NCI-H446 (cell line): ENCODE measurements around the gene ATP6AP1.

Experiments
- DNase-seq, 2 experiments: peaks; one replicate each; lab custom pipeline; 2025; lab: John Stamatoyannopoulos, UW

The ATP6AP1 gene

DNA sequence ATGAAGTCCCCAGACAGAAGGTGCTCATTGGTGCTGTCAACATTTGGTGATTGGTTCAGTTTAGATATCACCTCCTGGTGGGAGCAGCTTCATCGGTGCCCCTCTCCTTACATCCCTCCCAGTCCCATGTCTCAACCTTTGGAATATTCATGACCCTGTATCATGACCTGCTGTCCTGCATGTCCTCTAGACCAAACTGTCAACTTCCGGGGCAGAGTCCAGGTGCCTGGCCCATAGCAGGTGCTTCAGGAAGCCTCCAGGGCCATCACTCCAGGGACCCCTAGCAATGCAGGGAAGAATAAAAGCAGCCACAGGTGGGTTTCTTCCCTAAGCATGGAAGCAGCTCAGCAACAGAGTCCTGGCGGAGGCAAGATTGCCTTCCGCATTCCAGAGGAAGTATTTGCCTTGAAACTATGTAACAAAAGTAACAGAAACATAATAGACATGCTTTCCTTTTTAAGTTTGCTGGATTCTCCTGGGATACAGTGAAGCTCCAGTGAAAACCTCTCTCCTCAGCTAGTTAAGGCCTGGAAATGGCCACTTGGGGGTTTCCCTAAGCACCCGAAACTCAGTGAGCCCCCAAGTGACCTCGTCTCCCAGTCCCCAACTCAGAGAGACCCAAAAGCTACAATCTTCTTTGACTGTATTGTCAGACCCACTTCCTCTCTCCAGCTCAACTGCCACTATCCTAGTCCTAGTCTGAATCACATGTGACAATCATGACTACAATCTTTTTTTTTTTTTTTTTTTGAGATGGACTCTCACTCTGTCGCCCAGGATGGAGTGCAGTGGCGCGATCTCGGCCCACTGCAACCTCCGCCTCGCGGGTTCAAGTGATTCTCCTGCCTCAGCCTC, 1.3 kb upstream of the ATP6AP1 start:
- DNase-seq, result no peak

DNA sequence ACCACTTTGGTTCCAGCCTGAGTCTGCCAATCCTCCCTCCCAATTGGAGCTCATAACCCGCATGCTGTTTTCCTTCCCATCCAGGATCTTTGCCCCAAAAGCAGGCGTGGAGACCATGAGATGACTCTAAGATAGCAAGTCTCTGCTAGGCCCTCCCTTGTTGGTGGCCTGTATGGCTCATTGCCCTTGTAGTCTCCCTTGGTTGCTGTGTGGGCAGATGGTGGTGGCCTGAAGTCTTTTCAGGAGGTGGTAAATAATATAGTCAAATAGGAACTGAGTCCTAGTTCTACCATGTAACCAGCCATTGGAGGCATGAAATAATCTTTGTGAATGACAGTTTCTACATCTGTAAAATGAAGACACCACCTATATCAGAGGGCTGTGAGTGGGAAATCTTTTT, 1.2 kb downstream of the ATP6AP1 start:
- DNase-seq, result no peak

DNA sequence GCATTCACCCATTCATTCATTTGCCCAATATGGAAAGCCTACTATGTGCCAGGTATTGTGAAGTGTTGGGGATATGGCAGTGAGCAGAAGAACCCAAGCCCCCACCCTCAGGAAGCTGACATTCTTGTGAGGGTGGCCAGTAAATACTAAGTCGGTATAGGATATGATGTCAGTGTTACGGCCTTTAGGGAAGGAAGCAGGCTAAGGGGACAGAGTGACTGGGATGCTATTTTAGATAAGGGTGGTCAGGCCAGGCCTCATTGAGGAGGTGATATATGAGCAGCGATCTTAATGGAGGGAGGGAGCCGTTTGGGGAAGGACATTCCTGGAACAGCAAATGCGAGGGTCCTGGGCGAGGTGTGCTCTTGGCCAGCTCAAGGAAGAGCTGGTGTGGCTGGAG, 2.0 kb downstream of the ATP6AP1 start:
- DNase-seq, result no peak

DNA sequence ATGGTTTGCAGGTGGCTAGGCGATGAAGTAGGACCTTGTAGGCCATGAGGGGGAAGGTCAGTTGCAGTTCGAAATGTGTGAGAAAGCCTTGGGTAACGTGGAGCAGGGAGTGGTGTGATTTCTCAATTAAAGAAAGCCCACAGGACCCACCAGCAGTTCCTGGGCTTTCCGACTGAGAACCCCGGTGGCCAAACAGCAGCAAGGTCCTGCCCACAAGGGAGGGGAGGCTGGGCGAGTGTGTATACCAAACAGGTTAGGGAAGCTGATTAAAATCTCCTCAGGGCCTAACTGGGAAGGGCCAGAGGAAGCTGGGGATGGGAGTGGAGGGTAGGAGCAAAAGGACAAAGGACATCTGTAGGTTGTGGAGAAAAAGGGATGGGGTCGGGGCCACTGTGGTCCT, 2.4 kb downstream of the ATP6AP1 start:
- DNase-seq, result no peak

DNA sequence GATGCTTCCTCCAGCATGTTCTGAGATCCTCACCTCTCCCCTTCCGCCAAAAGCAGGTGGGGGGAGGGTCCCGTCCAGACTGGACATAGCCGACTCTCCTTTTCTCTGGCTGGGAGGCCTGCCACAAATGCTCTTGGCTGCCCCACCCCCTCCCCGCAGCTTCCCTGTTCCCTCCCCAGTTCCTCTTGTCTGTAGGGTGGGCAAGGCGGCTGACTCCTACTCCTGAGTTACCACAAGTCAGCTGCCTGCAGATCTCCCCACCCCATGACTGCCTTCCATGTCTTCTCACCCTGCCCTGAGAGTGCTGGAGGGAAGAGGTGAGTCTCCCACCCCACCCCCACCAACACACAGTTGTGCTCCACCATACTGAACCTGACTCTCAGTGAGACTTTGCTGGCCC, 2.9 kb downstream of the ATP6AP1 start:
- DNase-seq, result no peak

DNA sequence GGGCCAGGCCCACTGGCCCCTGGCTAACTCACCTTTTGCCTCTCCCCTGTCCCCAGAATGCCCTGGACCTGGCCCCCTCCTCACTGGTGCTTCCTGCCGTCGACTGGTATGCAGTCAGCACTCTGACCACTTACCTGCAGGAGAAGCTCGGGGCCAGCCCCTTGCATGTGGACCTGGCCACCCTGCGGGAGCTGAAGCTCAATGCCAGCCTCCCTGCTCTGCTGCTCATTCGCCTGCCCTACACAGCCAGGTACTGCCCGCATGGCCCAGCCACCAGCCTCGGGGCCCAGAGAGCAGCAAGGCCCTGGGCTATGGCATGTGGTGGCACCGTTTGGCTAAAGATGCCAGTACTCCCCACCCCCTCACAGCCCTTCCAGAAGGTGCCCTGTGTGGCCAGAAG, 3.7 kb downstream of the ATP6AP1 start:
- DNase-seq, result no peak

DNA sequence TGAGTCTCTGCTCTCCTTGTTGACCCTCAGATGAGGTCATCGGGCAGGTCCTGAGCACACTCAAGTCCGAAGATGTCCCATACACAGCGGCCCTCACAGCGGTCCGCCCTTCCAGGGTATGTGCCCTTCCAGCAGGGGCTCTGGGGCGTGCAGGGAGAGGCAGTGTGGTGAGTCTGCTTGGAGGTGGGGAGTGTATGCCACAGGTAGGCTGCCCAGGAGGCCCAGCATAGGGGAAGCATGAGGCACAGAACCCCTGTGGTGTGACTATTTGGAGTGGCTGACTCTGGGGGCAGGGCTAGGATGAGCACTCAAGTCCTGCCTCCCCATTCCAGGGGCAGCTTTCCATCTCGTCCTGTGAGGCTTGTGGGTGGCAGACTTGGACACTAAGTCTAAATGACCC, 5.1 kb downstream of the ATP6AP1 start:
- no peak for DNase-seq

DNA sequence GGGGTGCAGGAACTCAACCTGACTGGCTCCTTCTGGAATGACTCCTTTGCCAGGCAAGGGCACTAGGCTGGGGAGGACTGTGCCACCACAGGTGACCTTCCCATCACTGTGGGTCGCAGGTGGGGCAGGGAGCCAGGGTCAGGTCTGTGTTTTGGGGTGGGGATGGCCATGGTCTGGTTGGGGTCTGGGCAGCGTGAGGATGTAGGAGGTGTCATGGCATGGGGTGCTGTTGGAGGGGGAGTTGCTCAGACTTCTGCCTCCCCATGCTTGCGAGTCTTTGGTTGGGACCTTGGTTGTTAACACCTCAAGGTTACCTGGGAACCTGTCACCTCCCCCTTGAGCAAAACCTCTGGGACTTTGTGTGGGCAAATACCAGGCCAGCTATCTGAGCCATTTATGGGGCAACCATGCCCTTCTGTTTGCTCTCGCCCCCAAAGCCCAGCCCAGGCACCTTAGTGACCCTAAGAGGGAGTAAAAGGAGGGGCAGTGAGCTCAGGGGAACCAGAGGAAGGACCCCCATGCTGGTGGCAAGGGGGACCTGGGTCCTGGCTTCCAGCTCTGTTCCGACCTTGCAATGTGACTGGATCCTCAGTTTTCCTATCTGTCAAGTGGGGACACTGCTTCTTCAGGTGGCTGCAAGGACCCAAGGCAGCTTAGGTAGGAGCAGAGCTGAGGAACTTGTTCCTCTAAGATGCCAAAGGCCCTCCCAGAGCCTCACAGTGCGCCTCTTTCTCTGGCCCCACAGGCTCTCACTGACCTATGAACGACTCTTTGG, 6.1 kb downstream of the ATP6AP1 start:
- no peak for DNase-seq

DNA sequence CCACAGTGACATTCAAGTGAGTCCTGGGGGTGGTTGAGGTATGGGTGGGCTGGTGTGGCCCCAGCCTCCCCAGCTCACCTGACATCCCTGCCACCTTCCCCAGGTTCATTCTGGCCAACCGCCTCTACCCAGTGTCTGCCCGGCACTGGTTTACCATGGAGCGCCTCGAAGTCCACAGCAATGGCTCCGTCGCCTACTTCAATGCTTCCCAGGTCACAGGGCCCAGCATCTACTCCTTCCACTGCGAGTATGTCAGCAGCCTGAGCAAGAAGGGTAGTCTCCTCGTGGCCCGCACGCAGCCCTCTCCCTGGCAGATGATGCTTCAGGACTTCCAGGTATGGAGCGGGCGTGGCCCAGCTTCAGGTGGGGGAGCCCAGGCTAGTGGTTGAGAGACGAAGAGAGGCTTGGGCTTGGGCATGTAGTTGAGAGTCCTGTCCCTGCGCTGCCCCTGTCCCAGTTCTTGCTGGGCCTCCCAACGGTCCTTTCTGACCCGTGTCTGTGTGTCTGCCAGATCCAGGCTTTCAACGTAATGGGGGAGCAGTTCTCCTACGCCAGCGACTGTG, 6.8 kb downstream of the ATP6AP1 start:
- DNase-seq, result no peak

DNA sequence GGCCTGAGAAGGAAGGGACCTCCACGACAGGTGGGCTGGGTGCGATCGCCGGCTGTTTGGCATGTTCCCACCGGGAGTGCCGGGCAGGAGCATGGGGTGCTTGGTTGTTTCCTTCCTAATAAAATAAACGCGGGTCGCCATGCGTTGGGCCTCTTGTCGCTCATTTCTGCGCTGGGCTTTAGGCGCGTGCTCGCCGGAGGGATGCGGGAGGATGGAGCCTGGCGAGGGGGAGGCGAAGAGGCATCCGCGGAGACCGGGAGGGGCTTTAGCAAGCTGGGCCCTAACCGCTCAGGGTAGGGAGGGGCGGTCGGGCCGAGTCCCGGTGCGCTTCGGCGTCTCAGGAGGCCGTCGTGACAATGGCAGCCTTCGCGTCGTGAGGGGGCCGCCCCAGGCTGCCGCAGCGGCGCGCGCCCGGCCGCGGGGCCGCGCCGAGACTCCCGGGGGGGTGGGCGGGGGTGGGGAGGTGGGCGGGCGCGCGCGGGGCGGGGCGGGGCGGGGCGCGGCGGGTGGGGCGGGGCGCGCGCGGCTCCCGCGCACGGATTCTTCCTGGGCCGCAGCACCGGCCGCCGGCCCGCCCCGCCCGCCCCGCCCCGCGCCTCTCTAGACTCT, 8.0 kb downstream of the ATP6AP1 start:
- peak in 1 of 2 experiments; percentile 55 for DNase-seq

DNA sequence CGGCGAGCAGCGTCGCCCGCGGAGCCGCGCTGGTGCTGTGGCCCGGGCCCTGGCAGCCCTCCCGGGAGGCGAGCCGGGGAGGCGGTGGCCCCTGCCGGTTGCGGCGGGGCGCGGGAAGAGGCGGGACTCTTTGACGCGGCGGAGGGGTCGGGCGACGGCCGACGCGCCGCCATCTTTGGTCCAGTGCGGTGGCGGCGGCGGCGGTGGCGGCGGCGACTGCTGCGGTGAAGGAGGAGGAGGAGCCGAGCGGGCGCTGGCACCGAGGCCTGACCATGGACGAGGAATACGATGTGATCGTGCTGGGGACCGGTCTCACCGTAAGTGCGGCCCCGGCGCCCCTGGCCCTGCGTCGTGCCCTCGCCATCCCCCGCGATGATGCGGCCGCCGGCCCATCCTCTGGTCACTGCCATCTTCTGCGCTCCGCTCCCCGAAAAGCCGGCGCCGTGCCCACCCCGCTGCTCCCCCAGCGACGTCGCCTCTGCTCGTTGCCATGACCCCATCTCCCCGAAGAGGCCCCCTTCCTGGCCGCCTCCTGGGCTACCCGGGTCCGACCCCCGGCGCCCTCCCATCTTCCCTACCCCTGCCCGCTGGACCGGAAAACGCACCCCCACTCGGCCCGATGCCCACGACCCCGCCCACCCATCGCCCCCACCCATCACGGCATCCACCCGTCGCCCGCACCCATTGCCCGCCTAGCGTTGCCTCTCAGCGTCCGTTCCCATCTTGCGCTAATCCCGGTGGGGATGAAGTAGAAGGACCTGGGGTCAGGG, 8.7 kb downstream of the ATP6AP1 start, which contains the start of gene GDI1:
GDI1 (plus strand) TSS at position 172 of the 770 bp plus-strand sequence; CDS start at position 273, 101 bp downstream.
- DNase-seq, result peak; percentile 5 to 55

DNA sequence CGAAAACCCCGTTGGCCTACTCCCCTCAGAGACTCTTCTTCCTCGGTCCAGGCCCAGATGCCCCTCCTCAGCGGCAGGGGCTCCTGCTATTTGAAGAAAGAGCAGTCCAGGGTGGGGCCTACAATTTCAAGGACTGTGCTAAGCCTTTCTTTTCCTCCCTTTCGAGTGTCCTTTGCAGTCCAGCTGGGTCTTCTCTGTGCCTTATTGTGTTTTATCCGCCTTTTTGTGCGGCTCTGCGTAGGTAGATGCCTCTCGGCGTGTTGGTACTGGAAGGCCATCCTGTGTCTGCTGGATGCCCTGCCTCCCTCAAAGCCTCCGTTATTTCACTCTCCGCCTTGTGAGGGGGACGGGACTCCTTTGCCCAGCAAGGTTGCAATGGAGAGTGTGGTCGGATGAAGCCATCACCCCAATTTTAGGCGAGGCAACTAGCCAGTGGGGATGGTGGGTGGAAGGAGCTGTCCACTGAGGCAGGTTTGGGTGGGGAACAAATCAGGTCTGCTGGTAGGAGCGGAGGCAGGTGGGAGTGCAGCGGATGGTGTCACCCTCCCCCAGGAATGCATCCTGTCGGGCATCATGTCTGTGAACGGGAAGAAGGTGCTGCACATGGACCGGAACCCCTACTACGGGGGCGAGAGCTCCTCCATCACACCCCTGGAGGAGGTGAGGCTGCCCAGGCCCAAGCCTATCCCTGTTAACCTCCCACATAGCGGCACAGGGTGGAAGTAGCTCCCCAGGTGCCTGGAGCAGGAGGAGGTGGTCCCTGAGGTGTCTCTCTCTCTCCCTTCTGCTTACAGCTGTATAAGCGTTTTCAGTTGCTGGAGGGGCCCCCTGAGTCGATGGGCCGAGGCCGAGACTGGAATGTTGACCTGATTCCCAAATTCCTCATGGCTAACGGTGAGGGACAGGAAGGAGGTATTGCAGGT, 9.8 kb downstream of the ATP6AP1 start:
- no peak for DNase-seq

DNA sequence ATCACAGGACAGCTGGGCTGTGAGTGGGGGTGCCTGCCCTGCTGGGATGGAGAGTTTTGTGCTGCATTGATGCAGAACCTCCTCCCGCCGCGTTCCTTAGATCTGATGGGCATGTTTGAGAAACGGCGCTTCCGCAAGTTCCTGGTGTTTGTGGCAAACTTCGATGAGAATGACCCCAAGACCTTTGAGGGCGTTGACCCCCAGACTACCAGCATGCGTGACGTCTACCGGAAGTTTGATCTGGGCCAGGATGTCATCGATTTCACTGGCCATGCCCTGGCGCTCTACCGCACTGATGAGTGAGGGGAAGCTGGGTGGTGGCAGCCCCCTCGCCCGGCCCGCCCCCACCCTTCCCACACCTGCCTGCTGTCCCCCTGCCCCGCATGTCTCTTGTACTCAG, 11.4 kb downstream of the ATP6AP1 start:
- DNase-seq, result no peak

DNA sequence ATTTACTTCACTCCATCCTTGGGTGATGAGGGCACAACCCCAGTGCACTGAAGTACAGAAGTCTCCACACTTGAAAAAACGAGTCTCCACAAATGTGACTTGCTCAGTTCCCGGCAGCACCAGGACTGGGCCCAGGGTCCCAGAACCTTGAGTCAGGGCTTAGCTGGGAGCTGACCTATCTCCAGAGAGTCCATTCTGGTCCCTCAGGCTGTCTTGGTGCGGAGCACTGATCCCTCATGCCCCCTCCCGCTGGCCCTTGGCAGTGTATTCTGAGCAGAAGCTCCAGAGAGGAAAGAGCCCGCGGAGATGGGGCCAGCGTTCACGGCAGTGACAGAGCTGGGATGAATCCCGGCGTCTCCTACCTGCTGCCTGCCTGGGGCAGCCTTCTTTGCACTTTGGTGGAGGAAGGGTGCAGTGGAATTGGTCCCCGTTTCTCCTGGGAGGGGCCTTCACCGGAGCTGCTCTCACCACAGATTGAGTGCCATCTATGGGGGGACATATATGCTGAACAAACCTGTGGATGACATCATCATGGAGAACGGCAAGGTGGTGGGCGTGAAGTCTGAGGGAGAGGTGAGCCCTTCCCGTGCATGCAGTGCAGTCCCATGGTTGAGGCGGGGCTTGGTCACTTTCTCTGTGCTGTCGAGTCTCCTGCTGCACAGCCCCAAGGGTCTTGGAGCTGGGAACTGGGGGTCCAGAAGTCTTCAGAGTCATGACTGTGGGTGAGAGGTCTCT, 12.3 kb downstream of the ATP6AP1 start:
- no peak for DNase-seq

DNA sequence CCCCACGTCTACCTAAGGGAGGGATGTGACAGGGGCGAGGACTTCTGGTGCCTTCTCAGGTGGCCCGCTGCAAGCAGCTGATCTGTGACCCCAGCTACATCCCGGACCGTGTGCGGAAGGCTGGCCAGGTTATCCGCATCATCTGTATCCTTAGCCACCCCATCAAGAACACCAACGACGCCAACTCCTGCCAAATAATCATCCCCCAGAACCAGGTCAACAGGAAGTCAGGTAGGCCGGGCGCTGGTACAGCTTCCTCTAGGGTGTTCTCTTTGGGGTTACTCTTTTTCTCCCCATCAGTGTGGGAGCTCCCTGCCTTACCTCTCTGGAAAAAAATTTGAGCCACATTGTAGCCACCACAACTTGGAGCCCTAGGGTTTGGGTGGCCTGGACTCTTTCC, 13.1 kb downstream of the ATP6AP1 start:
- DNase-seq, result no peak

DNA sequence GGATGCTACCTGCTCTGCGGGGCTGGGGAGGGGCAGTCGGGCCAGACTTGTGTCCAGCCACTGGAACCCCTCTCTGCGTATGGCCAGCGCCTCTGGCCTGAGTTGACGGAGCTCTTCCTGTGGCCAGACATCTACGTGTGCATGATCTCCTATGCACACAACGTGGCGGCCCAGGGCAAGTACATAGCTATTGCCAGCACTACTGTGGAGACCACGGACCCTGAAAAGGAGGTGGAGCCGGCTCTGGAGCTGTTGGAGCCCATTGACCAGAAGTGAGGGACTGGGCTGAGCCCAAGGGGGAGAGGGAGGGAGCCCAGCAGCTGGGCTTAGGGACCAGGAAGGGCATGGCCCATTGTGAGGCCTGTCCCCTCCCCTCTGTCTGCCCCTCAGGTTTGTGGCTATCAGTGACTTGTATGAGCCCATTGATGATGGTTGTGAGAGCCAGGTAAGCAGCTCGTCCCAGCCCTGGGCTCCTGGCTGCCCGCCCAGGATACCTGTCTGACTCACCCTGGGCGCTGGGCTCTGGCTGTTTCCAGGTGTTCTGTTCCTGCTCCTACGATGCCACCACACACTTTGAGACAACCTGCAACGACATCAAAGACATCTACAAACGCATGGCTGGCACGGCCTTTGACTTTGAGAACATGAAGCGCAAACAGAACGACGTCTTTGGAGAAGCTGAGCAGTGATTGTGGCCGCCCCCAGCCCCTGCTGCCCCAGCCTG, 13.7 kb downstream of the ATP6AP1 start:
- no peak for DNase-seq

DNA sequence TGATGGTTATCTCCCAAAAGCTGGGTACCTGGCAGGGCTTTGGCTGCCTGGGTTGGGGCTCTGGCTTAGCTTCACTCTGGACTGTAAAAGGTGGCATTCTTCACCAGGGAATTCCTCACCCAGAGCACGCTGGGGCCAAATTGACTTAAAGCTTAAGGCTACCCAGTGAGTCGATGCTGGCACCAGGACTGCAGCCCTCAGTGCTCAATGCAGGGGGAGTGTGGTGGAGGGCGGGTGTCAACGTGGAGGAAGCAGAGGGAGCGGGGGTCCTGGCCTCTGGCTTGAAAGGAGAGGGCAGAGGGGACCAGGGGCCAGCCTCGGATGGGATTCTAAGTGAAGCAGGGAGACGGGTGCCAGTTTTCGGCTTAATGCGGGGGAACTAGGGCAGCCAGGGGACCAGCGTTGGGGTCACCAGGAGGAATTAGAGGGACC, 15.0 kb downstream of the ATP6AP1 start:
- DNase-seq, result no peak

DNA sequence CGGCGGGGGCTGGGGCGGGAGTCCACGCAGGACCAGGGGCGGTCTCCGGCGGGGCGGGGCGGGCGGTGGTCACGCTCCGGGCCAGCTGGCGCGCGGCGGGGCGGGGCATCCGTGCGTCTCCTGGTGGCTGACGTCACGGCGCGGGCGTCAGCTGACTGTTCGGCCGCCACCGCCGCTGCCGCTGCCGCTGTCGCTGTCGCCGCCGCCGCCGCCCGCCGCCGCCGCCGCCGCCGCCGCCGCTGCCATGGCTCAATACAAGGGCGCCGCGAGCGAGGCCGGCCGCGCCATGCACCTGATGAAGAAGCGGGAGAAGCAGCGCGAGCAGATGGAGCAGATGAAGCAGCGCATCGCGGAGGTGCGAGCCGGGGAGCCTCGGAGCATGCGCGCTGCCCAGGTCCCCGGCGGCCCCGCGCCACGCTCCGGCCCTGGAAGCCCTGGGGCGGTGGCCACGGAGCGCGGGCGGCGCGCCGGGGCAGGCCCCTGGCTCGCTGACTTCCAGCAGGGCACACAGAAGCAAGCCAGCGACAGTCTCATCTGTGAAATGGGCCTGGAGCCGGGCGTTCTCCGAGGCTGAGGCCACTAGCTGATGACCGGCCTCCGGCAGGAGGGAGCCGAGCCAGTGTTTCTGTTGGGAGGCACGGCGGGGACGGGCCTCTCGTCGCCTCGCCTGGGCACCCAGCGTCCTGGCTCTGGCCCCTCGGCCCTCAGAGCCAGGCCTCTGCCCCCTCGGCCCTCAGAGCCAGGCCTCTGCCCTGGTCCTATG, 15.7 kb downstream of the ATP6AP1 start, which contains the start of gene FAM50A:
FAM50A (plus strand) TSS at position 150 of the 763 bp plus-strand sequence; CDS start at position 245, 95 bp downstream.
- peak; percentile 2 to 67 for DNase-seq
